NCI-H1436 (cell line): ENCODE data around the gene TMC1.
A peak's percentile ranks its signal among the peaks of the same experiment; 100 is the strongest.

Experiments
- DNase-seq: peaks from one replicate; lab custom pipeline; 2025; lab: John Stamatoyannopoulos, UW

The TMC1 gene

GRCh38 chr9:72576087-72576486 lies 54.7 kb downstream of the TMC1 start:
- DNase-seq = no peak

DNA sequence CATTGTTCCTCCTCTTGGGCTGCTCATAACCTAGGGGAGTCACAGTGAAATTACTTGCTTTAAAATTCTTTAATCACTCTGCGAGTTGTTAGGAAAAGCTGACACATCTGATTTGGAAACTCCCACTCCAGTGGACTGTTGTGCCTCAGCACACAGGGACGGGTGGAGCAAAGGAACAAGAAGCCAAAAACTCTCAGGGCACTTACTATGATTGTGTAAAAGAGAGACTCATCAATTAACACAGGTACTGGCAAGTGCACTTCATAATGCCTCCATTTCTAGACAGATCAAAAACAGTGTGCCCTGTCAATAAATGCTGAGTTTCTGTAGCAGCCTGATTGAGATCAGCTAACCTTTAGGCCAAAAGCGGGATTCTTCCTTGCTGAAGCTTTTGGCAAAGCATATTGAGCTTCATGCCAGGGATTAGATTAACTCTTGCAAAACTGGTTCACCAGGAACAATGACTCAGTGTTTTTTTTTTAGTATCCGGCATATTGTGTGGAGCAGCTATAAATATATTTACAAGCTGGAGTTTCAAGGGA lies 55.9 kb downstream of the TMC1 start:
- no peak for DNase-seq

DNA sequence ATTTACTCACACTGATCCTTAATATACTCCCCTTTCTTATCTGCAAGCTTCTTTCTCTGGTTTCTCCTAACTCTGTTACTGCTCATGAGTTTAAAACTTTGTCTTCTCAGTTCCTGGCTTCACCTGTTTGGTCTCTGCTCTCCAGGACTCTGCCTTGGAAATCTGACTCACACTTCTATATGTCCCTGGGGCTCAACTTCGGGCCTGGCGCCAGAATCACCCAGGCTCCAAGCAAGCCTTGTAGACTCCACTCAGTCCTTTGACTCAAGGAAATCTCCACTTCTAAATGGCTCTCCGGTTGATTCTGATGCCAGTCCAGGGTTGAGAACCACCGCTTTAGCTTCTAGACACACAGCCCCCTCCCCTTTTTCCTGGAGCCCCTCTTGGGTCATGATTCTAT lies 57.8 kb downstream of the TMC1 start:
- peak; percentile 33 for DNase-seq

GRCh38 chr9:72579880-72580550 lies 58.6 kb downstream of the TMC1 start:
- DNase-seq = no peak

GRCh38 chr9:72581694-72582093 lies 60.3 kb downstream of the TMC1 start:
- no peak for DNase-seq

DNA sequence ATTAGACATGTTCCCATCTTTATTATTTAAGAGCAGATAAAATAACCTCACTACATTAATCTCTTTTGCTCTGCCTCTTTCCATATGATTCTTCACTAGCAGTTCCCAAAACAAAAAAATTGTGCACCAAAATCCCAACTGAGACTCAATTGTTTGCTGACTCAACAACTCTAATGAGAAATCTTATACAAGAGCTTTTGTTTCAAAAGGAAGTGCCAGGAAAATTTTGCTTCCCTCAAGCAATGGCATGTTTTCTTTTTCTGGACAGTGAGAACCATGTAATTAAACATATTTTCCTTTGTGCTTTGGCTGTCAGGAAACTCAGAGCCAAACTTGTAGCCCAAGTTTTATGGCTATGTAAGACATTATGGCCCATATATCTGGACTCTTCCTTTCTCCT lies 62.0 kb downstream of the TMC1 start:
- no peak for DNase-seq

GRCh38 chr9:72586388-72587130 lies 65.2 kb downstream of the TMC1 start:
- DNase-seq = no peak

- no peak for DNase-seq
Observed at GRCh38 chr9:72588336-72588735, 66.9 kb downstream of the TMC1 start.

DNA sequence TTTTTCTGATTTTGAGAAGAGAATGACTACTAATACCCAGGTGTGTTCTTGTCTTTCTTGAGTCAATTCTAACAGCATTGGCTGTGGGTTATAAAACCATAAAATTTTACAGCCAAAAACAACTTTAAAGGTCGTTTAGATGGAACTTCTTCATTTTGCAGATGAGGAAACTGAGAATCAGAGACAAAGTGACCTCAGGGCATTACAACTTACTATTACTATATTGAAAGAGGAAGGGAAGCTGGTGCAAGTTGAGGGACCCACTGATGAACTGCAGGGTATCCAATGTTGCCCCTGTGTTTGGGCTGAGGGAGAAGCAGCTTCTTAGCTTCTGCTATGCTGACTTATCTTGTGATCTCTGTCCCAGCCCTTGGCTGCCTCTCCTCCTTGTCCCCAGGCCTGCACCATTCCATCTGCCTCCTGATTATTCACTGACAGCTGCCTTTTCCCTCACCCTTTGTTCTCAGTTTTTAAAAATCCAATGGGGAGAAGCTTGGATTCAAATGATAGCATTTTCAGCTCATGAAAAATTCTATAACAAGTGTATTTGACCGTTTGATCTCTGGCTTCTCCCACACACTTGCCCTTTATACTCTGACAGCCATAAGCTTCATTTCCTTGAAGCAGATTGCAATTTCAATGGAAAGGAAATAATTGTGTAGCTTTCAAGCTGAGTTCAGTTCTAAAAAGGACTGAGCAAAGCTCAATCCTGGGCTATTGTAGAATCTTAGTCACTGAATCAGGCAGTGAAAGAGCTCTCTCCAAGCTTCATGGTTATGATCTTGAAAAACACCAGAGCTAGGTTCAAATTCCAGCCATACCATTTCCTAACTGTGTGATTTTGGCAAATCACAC lies 68.5 kb downstream of the TMC1 start:
- no peak for DNase-seq

DNA sequence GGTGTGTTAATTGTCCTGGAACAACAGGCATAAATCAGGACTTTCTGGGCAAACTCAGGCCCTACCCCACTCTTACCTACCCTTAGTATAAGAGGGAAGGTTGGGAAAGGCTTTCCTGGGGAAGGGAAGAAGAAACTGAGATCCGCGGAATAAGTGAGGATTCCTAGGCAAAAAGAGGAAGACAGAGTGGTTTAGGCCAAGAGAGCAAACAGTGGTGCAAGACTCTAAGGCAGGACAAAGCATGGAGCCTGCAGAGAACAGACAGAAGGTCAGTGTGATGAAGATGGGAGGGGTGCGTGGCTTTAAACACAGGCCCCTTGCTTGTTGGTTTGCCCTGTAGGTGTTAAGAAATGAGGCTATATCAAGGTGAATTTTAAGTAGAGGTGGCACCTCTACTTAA lies 69.4 kb downstream of the TMC1 start:
- no peak for DNase-seq

GRCh38 chr9:72592502-72593403 lies 71.3 kb downstream of the TMC1 start:
- DNase-seq = peak; percentile 51

- DNase-seq = no peak
Observed at GRCh38 chr9:72596451-72597180, 75.2 kb downstream of the TMC1 start.

- no peak for DNase-seq
Observed at GRCh38 chr9:72597181-72597517, 75.7 kb downstream of the TMC1 start.

GRCh38 chr9:72597601-72598000 lies 76.2 kb downstream of the TMC1 start:
- DNase-seq = no peak

- no peak for DNase-seq
Observed at GRCh38 chr9:72598639-72599038, 77.2 kb downstream of the TMC1 start.

DNA sequence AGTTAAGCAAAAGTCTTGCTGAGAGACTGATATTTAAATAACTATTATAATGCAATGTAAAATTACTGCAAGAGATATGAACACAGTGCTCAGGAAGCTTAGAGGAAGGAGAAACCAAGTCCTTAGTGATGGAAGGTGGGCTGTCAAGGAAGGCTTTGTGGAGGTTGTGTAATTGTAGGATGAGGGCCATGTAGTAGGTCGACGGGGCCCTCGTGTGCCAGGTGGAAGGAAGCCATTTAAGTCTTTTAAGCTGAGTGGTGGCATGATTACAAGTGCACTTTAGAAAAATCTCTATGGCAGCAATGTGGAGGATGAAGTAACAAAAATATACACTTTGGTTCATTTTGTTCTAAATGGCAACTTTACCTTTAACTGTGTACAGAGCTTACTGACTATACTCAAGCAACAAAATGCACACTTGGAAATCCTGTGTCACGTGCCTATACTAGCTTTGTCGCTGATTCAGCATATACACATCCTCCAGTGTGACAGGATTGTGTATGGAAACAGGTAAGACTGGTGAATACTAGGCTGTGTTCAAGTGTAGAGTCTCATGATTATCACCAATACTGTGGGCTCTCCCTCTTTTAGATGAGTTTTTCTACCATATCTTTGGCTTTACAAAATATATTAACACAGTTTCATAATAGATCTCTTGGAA lies 78.6 kb downstream of the TMC1 start:
- no peak for DNase-seq

DNA sequence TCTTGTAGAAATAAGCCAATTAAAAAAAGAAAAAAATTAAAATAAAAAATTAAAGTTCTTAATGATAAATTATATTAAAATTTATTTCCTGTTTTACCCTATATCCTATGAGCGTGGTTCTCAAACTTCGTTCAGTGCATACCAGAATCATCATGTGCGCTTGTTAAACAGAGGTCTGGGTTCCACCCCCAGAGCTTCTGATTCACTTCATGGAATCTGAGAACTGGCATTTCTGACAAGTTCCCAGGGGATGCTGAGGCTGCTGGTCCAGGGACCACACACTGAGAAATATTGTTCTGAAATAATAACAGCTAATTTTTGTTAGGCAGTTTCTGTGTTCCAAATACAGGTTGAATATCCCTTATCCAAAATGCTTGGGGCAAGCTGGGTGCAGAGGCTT lies 79.3 kb downstream of the TMC1 start:
- no peak for DNase-seq

- DNase-seq = no peak
Observed at GRCh38 chr9:72601615-72602014, 80.2 kb downstream of the TMC1 start.

DNA sequence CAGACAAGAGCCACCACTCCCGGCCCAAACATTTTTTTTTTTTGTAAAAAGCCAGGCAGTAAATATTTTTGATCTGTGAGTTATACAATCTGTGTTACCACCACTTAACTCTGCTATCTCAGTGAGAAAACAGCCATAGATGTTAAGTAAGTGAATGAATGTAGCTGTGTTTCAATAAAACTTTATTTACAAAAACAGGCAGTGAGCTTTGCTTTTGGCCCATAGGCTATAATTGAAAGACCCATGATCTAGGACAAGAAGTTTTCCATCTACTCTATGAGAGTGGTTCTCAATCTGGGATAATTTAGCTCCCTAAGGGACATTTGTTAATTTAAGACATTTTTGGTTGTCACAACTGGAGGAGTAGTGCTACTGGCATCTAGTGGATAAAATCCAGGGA lies 91.0 kb downstream of the TMC1 start:
- DNase-seq = no peak

- DNase-seq = no peak
Observed at GRCh38 chr9:72614067-72614466, 92.7 kb downstream of the TMC1 start.
